Vagina (tissue), 2 donors: Measurements from ENCODE around the gene AVEN.

Experiments
- CTCF ChIP-seq, 3 experiments: fragments of 450-650 bp in 2 of 3; fragments of 200-600 bp in 1 of 3; sonication (generic) in 1 of 3; IDR thresholded peaks; one replicate each; pipeline ENCODE4 v1.5.1; 2017 to 2019; ENCODE audit warnings: antibody characterized with exemption in 3 of 3, mild to moderate bottlenecking in 2 of 3, moderate library complexity in 2 of 3
- POLR2A ChIP-seq, 2 donors: fragments of 450-650 bp; IDR thresholded peaks; one replicate each; pipeline ENCODE4 v1.6.1; 2017; ENCODE audit warnings: antibody characterized with exemption in 2 of 2, mild to moderate bottlenecking in 2 of 2, moderate library complexity in 2 of 2
- POLR2AphosphoS5 ChIP-seq, 2 donors: sonication (generic); formaldehyde crosslinking; IDR thresholded peaks; one replicate each; pipeline ENCODE4 v1.9.0; 2017; ENCODE audit warnings: antibody characterized with exemption in 2 of 2, mild to moderate bottlenecking in 2 of 2, low read depth in 1 of 2; ENCODE audit not compliant: insufficient read depth in 1 of 2

GRCh38 chr15:34054081-34054707, 15.2 kb upstream of the AVEN start:
- no peak for TF ChIP-seq CTCF (IDR thresholded peaks at IDR 0.05)
- TF ChIP-seq POLR2AphosphoS5 (IDR thresholded peaks at IDR 0.05; ENCODE audit: insufficient read depth in 1 of 2, low read depth in 1 of 2), result no peak
- TF ChIP-seq POLR2A (IDR thresholded peaks at IDR 0.05), result no peak
